ENCODE results near the gene C16orf54. TPM values are rescaled to one million over a fixed set of nuclear protein-coding genes. Genes with fewer than 3 reads are reported as not detected.

The C16orf54 gene
- total RNA-seq, 4 donors from 2014 or later = 0.32 to 2.7 (median 1.3) TPM

- Histone ChIP-seq H3K4me3 (no peak overlapping the region), H3K9me3 (no peaks in the 10 kb centered on the region), H3K27me3 (no peaks in the 10 kb centered on the region), H3K4me1 (peaks cover 0 to 5% (median 0%) of the 10 kb centered on the region in 3 donors), H3K36me3 (no peaks in the 10 kb centered on the region), H3K27ac (no peak overlapping the region)
- 8 to 14% methylated on average over 9 to 10 of the region's 14 CpGs for WGBS, 2 donors (ENCODE audit: low coverage in 1 of 2)
- TF ChIP-seq POLR2A (IDR thresholded peaks at IDR 0.05) = no peak
- no peak for TF ChIP-seq EP300 (IDR thresholded peaks at IDR 0.05)
- no peak for TF ChIP-seq POLR2AphosphoS5 (IDR thresholded peaks at IDR 0.05)
- TF ChIP-seq CTCF (IDR thresholded peaks at IDR 0.05) = peak; percentile 85 to 95 (median 91)
- ATAC-seq = peak; percentile 90
These were observed 45.4 kb downstream of the C16orf54 start for GRCh38 chr16:29700253-29700987.

- WGBS, 2 donors (ENCODE audit: low coverage in 1 of 2) = 63 to 69% methylated on average over 5 to 10 of the region's 11 CpGs
- H3K9me3 ChIP-seq = no peaks in the 10 kb centered on the region
- TF ChIP-seq POLR2AphosphoS5 (IDR thresholded peaks at IDR 0.05) (no peak), EP300 (IDR thresholded peaks at IDR 0.05) (no peak), CTCF (IDR thresholded peaks at IDR 0.05) (no peak), POLR2A (IDR thresholded peaks at IDR 0.05) (no peak)
- H3K36me3 ChIP-seq = no peaks in the 10 kb centered on the region
- no peak for ATAC-seq
- H3K4me1 ChIP-seq = peaks cover 0 to 5% (median 0%) of the 10 kb centered on the region in 3 donors
- no peaks in the 10 kb centered on the region for H3K27me3 ChIP-seq
- H3K4me3 ChIP-seq = no peak overlapping the region
- no peak overlapping the region for H3K27ac ChIP-seq
These were observed 46.2 kb downstream of the C16orf54 start for GRCh38 chr16:29699324-29700219.

GRCh38 chr16:29698484-29699323 is 47.1 kb downstream of the C16orf54 start:
- Histone ChIP-seq H3K4me1 (peaks cover 0 to 5% (median 0%) of the 10 kb centered on the region in 3 donors), H3K27me3 (no peaks in the 10 kb centered on the region), H3K27ac (no peak overlapping the region), H3K4me3 (no peak overlapping the region), H3K9me3 (no peaks in the 10 kb centered on the region), H3K36me3 (no peaks in the 10 kb centered on the region)
- WGBS, 2 donors (ENCODE audit: low coverage in 1 of 2) = 86 to 91% methylated on average over 4 to 11 of the region's 17 CpGs
- ATAC-seq = no peak
- no peak for TF ChIP-seq CTCF (IDR thresholded peaks at IDR 0.05)
- no peak for TF ChIP-seq EP300 (IDR thresholded peaks at IDR 0.05)
- TF ChIP-seq POLR2A (IDR thresholded peaks at IDR 0.05) = no peak

GRCh38 chr16:29698042-29698441 is 47.7 kb downstream of the C16orf54 start:
- Histone ChIP-seq H3K4me1 (peaks cover 0 to 5% (median 0%) of the 10 kb centered on the region in 3 donors), H3K4me3 (no peak overlapping the region), H3K27me3 (no peaks in the 10 kb centered on the region), H3K9me3 (no peaks in the 10 kb centered on the region), H3K27ac (no peak overlapping the region), H3K36me3 (no peaks in the 10 kb centered on the region)
- no peak for ATAC-seq
- 56% methylated on average over 2 of the region's 2 CpGs; no CpG with 5 or more reads in 1 of the 2 donors for WGBS, 2 donors (ENCODE audit: low coverage in 1 of 2)
- no peak for TF ChIP-seq CTCF (IDR thresholded peaks at IDR 0.05)
- TF ChIP-seq POLR2A (IDR thresholded peaks at IDR 0.05) = no peak
- TF ChIP-seq EP300 (IDR thresholded peaks at IDR 0.05) = no peak
- TF ChIP-seq POLR2AphosphoS5 (IDR thresholded peaks at IDR 0.05) = no peak
